K562 (cell line): ENCODE results near the gene AGPAT4. TPM values are rescaled to one million over a fixed set of nuclear protein-coding genes. Genes with fewer than 3 reads are reported as not detected.

Source experiments
- FIP1L1 ChIP-seq: fragments of 200-400 bp; formaldehyde crosslinking; IDR thresholded peaks from 2 replicates; pipeline ENCODE4 v1.6.1; 2018; ENCODE audit warnings: mild to moderate bottlenecking, low read depth, low read length; ENCODE audit not compliant: poor library complexity, severe bottlenecking
- HDAC3 ChIP-seq: fragments of 450-650 bp; IDR thresholded peaks from 2 replicates; pipeline ENCODE4 v1.6.1; 2018; ENCODE audit warnings: borderline replicate concordance, mild to moderate bottlenecking, moderate library complexity; ENCODE audit not compliant: partially characterized antibody
- KAT8 ChIP-seq: fragments of 450-650 bp; IDR thresholded peaks from 2 replicates; pipeline ENCODE4 v1.6.1; 2016; ENCODE audit warnings: low read depth, mild to moderate bottlenecking
- LCOR ChIP-seq: sonication (generic); formaldehyde crosslinking; IDR thresholded peaks from 2 replicates; pipeline ENCODE4 v1.8.0; 2022; ENCODE audit warnings: mild to moderate bottlenecking, missing genetic modification reagents
- NCOA4 ChIP-seq: fragments of 450-650 bp; IDR thresholded peaks from 2 replicates; pipeline ENCODE4 v1.6.1; 2018; ENCODE audit warnings: mild to moderate bottlenecking; ENCODE audit not compliant: partially characterized antibody
- SFPQ ChIP-seq: fragments of 200-400 bp; formaldehyde crosslinking; IDR thresholded peaks from 2 replicates; pipeline ENCODE4 v1.6.1; 2017; ENCODE audit warnings: mild to moderate bottlenecking, low read depth, low read length, moderate library complexity
- TARDBP ChIP-seq: fragments of 450-650 bp; IDR thresholded peaks from 2 replicates; pipeline ENCODE4 v1.6.1; 2016
- ZNF316 ChIP-seq: fragments of 450-650 bp; IDR thresholded peaks from 2 replicates; pipeline ENCODE4 v1.6.1; 2016
- ZNF407 ChIP-seq: fragments of 450-650 bp; IDR thresholded peaks from 2 replicates; pipeline ENCODE4 v1.6.1; 2016; ENCODE audit warnings: low read depth
- polyA plus RNA-seq, 8 experiments: library from polyadenylated mRNA; depleted of rRNA in 4 of 8; stranded (reverse) in 5 of 8; unstranded in 3 of 8; fragments of >200 nt; fragmentation: Nextera tagmentation in 2 of 8; fragmentation: Illumina TruSeq in 1 of 8; extraction: Ambion mirVana in 2 of 8; extraction: Trizol in 1 of 8; gene quantifications; 2 replicates each; pipeline versions ENCODE4 v1.2.1 to v1.2.3, GENCODE V29; 2011 to 2014; ENCODE audit warnings: inconsistent platforms in 1 of 8, missing spikeins in 1 of 8
- total RNA-seq, 7 experiments: library from RNA; depleted of rRNA in 6 of 7; stranded (reverse); fragments of >200 nt in 6 of 7; fragmentation: Illumina TruSeq in 2 of 7; extraction: Trizol in 2 of 7; gene quantifications; 2 replicates each; pipeline versions ENCODE4 v1.2.1 to v1.2.3, GENCODE V29; 2011 to 2021; ENCODE audit warnings: low replicate concordance in 1 of 7
- TF ChIP-seq, protein P1 (sequence below): sonication (generic); formaldehyde crosslinking; IDR thresholded peaks from 2 replicates; pipeline ENCODE4 v1.8.0; 2022; ENCODE audit warnings: mild to moderate bottlenecking, missing genetic modification reagents, borderline replicate concordance
- TF ChIP-seq, protein P2 (sequence below): IDR thresholded peaks from 2 replicates; pipeline ENCODE4 v1.6.1; 2011; ENCODE audit not compliant: insufficient read length; ENCODE audit errors: extremely low read depth
- TF ChIP-seq, protein P3 (sequence below): fragments of 250-450 bp; sonication (Bioruptor Pico); IDR thresholded peaks from 2 replicates; pipeline ENCODE4 v1.5.1; 2021; ENCODE audit warnings: mild to moderate bottlenecking

AGPAT4 gene
- total and polyA plus RNA-seq, 9 of the 15 experiments (the other 6 are each of a cell fraction or from before 2014, with no cell fraction given) = 2.2 to 15.0 (median 5.7) TPM

DNA sequence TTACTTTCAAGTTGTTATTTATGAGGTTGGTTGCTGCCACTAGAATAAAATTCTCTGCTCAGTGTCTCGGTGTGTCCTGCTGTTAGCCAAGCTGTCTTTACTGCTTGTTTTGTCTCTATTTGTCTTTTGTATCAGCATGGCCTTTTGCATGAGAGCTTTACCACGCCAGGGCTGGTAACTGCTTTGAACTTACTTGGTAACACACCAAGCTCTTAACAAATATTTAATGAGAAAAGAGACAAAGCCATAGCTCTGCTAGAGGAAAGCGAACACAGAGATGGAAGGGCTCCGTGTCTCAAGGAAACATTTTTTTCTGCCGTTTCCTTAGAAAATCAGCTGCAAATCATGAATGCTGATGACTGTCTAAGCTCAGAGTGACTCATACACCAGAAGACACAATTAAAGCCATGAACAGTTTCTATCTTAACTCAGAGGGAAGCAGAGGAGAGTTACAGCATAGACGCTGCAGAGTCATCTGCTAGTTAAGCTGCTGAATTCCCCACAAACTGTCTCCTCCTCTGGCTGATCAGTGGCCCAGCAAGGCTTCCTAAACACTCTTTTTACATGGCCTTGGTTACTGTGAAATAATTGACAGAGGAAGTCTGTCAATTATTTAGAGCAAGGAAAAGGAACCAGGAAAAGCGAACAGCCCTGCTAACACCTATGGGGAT, 44.8 kb downstream of the AGPAT4 start (continued):
- TF ChIP-seq, protein P1, sequence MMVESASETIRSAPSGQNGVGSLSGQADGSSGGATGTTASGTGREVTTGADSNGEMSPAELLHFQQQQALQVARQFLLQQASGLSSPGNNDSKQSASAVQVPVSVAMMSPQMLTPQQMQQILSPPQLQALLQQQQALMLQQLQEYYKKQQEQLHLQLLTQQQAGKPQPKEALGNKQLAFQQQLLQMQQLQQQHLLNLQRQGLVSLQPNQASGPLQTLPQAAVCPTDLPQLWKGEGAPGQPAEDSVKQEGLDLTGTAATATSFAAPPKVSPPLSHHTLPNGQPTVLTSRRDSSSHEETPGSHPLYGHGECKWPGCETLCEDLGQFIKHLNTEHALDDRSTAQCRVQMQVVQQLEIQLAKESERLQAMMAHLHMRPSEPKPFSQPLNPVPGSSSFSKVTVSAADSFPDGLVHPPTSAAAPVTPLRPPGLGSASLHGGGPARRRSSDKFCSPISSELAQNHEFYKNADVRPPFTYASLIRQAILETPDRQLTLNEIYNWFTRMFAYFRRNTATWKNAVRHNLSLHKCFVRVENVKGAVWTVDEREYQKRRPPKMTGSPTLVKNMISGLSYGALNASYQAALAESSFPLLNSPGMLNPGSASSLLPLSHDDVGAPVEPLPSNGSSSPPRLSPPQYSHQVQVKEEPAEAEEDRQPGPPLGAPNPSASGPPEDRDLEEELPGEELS (CRISPR knock-in tag) = no peak
- TF ChIP-seq LCOR (CRISPR knock-in tag) = peak; percentile 41; the same call in 1 of the 2 replicates
- TF ChIP-seq, protein P2, sequence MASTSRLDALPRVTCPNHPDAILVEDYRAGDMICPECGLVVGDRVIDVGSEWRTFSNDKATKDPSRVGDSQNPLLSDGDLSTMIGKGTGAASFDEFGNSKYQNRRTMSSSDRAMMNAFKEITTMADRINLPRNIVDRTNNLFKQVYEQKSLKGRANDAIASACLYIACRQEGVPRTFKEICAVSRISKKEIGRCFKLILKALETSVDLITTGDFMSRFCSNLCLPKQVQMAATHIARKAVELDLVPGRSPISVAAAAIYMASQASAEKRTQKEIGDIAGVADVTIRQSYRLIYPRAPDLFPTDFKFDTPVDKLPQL = no peak
- TF ChIP-seq SFPQ = no peak
- no peak for TF ChIP-seq ZNF407
- TF ChIP-seq, protein P3, sequence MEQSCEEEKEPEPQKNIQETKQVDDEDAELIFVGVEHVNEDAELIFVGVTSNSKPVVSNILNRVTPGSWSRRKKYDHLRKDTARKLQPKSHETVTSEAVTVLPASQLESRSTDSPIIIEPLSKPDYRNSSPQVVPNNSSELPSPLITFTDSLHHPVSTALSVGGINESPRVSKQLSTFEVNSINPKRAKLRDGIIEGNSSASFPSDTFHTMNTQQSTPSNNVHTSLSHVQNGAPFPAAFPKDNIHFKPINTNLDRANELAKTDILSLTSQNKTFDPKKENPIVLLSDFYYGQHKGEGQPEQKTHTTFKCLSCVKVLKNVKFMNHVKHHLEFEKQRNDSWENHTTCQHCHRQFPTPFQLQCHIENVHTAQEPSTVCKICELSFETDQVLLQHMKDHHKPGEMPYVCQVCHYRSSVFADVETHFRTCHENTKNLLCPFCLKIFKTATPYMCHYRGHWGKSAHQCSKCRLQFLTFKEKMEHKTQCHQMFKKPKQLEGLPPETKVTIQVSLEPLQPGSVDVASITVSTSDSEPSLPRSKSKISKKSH (CRISPR knock-in tag) = no peak
- no peak for TF ChIP-seq FIP1L1
- TF ChIP-seq NCOA4 = no peak
- no peak for TF ChIP-seq KAT8
- TF ChIP-seq TARDBP = no peak
- TF ChIP-seq HDAC3 = peak; percentile 52
- peak; percentile 36; the same call in 1 of the 2 replicates for TF ChIP-seq ZNF316
